A549 (cell line): Measurements from ENCODE around the gene PITPNB.

ENCODE experiments used
- HOXA7 ChIP-seq: fragments of 250-450 bp; sonication (Bioruptor Pico); IDR thresholded peaks from 2 replicates; pipeline ENCODE4 v1.5.0; 2020; ENCODE audit warnings: mild to moderate bottlenecking, moderate library complexity
- JUNB ChIP-seq: fragments of >200 bp; sonication (Bioruptor Twin); formaldehyde crosslinking; IDR thresholded peaks from 2 replicates; pipeline ENCODE4 v1.6.1; 2016
- TF ChIP-seq, protein P1 (sequence below): fragments of >200 bp; sonication (Bioruptor Twin); formaldehyde crosslinking; IDR thresholded peaks from 3 replicates; pipeline ENCODE4 v1.5.1; 2016

- TF ChIP-seq HOXA7 (CRISPR knock-in tag): no peak
- TF ChIP-seq, protein P1, sequence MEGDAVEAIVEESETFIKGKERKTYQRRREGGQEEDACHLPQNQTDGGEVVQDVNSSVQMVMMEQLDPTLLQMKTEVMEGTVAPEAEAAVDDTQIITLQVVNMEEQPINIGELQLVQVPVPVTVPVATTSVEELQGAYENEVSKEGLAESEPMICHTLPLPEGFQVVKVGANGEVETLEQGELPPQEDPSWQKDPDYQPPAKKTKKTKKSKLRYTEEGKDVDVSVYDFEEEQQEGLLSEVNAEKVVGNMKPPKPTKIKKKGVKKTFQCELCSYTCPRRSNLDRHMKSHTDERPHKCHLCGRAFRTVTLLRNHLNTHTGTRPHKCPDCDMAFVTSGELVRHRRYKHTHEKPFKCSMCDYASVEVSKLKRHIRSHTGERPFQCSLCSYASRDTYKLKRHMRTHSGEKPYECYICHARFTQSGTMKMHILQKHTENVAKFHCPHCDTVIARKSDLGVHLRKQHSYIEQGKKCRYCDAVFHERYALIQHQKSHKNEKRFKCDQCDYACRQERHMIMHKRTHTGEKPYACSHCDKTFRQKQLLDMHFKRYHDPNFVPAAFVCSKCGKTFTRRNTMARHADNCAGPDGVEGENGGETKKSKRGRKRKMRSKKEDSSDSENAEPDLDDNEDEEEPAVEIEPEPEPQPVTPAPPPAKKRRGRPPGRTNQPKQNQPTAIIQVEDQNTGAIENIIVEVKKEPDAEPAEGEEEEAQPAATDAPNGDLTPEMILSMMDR: no peak
- no peak for TF ChIP-seq JUNB
Measured at GRCh38 chr22:27934069-27934468, 15.0 kb upstream of the PITPNB start.
